Measurements from ENCODE around the gene SH2D3C.

Gene SH2D3C

DNA sequence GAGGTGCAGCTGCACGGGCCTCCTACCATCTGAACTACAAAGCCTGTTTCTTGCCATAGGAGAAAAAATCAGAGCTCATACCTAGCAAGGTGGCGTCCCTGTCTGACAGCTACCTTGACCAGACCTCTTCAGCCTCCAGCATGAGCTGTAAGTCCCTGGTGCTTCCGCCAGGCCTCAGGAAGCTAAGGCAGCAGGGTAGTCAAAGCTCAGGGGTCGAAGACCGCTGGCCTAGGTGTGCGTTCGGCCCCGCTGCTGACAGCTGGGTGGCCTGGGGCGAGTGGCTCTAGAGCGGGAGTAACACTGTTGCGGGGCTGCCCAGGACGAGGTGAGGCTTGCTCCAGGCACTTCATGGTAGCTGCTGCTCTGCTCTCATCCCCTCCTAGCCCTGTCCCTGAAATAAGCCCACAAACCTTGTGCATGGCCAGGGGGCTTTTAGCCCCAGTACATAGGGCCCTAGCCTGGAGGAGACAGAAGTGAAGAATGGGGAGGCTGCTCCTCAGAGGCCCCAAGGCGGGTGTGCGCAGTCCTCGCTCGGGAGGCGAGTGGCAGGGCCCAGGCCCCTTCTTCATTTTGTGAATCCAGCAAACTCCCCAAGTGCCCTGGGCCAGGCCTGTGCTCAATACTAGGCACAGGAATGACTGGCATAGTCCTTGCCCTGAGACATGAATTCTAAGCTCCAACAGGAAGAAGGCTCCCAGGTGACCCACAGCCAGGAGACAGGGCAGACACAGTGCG lies 48.8 kb downstream of the SH2D3C start:
- H3K9me3 ChIP-seq (ENCODE audit: severe bottlenecking), result no peaks in the 10 kb centered on the region
- H3K27me3 ChIP-seq (ENCODE audit: insufficient read depth, low read depth, severe bottlenecking), result no peaks in the 10 kb centered on the region
- TF ChIP-seq, protein P1, sequence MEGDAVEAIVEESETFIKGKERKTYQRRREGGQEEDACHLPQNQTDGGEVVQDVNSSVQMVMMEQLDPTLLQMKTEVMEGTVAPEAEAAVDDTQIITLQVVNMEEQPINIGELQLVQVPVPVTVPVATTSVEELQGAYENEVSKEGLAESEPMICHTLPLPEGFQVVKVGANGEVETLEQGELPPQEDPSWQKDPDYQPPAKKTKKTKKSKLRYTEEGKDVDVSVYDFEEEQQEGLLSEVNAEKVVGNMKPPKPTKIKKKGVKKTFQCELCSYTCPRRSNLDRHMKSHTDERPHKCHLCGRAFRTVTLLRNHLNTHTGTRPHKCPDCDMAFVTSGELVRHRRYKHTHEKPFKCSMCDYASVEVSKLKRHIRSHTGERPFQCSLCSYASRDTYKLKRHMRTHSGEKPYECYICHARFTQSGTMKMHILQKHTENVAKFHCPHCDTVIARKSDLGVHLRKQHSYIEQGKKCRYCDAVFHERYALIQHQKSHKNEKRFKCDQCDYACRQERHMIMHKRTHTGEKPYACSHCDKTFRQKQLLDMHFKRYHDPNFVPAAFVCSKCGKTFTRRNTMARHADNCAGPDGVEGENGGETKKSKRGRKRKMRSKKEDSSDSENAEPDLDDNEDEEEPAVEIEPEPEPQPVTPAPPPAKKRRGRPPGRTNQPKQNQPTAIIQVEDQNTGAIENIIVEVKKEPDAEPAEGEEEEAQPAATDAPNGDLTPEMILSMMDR (IDR thresholded peaks at IDR 0.05; ENCODE audit: low read depth, low read length), result no peak
- no peak overlapping the region for H3K27ac ChIP-seq
- DNase-seq, result no peak
- peaks cover 7% of the 10 kb centered on the region for H3K36me3 ChIP-seq
- no peak overlapping the region for H3K4me3 ChIP-seq (ENCODE audit: low read depth, low read length)

DNA sequence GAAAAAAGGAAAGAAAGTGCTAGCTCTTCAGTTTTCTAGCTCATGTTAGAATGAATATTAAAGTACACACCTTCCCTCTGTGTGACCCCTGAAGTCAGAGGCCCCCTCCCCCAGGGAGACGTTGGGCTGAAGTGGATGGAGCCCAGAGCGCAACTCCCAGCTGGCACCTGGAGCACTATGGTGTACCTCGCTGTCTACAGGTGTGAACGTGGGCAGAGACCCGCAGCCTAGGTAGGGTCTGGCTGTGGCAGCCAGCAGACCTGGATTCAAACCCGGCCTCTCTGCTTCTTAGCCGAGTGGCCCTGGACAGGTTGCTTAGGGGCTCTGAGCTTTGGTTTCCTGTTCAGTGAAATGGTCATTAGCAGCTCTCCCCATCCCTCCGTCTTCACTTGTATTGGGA lies 49.7 kb downstream of the SH2D3C start:
- H3K27ac ChIP-seq, result no peak overlapping the region
- peaks cover 7% of the 10 kb centered on the region for H3K36me3 ChIP-seq
- H3K27me3 ChIP-seq (ENCODE audit: insufficient read depth, low read depth, severe bottlenecking), result no peaks in the 10 kb centered on the region
- DNase-seq, result no peak
- H3K9me3 ChIP-seq (ENCODE audit: severe bottlenecking), result no peaks in the 10 kb centered on the region
- TF ChIP-seq, protein P1 (IDR thresholded peaks at IDR 0.05; ENCODE audit: low read depth, low read length), result no peak
- H3K4me3 ChIP-seq (ENCODE audit: low read depth, low read length), result no peak overlapping the region

DNA sequence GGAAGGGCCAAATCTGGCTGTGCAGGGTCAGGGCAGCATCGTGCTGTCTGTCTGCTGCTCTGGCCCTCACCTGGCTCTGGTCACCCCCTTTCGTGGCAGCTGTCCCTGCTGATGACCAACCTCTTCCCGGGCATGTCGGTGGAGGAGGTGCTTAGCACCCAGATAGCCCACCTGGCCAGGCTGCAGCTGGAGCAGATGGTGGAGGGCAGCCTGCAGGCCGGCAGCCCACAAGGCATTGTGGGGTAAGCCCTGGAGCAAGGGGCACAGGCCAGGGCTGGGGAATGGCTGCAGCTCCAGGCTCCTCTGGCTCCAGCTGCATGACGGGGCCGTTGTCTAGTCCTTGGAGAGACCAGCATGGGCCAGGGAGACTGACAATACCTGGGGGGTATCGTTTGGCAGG lies 51.6 kb downstream of the SH2D3C start:
- Histone ChIP-seq H3K27me3 (ENCODE audit: insufficient read depth, low read depth, severe bottlenecking) (no peaks in the 10 kb centered on the region), H3K36me3 (peaks cover 5% of the 10 kb centered on the region), H3K4me3 (ENCODE audit: low read depth, low read length) (no peak overlapping the region), H3K9me3 (ENCODE audit: severe bottlenecking) (no peaks in the 10 kb centered on the region), H3K27ac (no peak overlapping the region)
- DNase-seq, result no peak
- TF ChIP-seq, protein P1 (IDR thresholded peaks at IDR 0.05; ENCODE audit: low read depth, low read length), result no peak

DNA sequence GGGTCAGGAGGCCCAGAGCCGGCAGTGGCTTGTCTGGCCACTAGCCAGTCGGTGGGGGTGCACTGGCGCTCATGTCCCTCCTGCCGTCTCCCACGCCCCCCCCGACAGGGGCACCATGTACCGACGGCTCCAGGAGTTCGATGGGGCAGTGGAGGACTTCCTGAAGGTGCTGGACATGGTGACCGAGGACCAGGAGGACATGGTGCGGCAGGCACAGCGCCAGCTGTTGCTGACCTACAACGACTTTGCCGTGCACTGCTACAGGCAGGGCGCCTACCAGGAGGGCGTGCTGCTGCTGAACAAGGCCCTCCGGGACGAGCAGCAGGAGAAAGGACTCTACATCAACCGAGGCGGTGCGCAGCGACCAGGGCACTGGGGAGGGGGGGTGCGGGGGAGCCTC lies 54.5 kb downstream of the SH2D3C start:
- Histone ChIP-seq H3K27me3 (ENCODE audit: insufficient read depth, low read depth, severe bottlenecking) (no peaks in the 10 kb centered on the region), H3K36me3 (no peaks in the 10 kb centered on the region), H3K4me3 (ENCODE audit: low read depth, low read length) (no peak overlapping the region), H3K27ac (no peak overlapping the region), H3K9me3 (ENCODE audit: severe bottlenecking) (no peaks in the 10 kb centered on the region)
- no peak for DNase-seq
- TF ChIP-seq, protein P1 (IDR thresholded peaks at IDR 0.05; ENCODE audit: low read depth, low read length), result no peak

DNA sequence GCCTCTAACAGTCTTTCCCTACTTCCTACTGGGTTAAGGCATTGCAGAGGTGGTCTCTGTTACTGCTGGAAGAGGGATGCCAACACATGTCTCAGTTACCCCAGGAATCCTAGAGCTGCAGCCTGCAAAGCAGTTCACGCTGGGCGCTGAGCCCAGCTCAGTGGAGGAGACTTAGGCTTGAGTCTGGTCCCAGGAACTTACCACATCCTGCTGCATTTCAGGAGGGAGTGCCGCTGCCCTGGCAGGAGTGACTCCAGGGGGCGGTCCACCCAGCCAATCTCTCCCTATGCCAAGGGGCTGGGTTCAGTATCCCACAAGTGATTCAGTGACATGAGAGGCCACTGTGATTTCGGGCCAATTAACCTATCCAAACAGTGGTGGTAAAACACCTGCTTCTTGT lies 55.0 kb downstream of the SH2D3C start:
- DNase-seq, result no peak
- Histone ChIP-seq H3K9me3 (ENCODE audit: severe bottlenecking) (no peaks in the 10 kb centered on the region), H3K27ac (no peak overlapping the region), H3K27me3 (ENCODE audit: insufficient read depth, low read depth, severe bottlenecking) (no peaks in the 10 kb centered on the region), H3K4me3 (ENCODE audit: low read depth, low read length) (no peak overlapping the region), H3K36me3 (no peaks in the 10 kb centered on the region)
- TF ChIP-seq, protein P1 (IDR thresholded peaks at IDR 0.05; ENCODE audit: low read depth, low read length), result no peak

DNA sequence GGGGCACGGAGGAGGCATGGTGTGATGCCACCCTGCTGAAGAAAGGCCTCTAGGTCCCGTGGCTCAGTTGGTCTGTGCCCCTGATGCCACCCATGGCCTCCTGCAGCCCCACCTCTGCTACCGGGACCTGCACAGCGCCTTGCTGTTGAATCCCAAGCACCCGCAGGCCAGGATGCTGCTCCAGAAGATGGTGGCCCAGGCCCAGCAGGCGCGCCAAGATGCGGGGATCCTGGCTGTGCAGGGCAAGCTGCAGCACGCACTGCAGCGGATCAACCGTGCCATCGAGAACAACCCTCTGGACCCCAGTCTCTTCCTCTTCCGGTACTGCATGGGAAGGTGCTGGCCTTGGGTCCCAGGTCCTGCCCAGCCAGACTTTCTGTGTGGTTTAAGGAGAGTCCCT lies 55.5 kb downstream of the SH2D3C start:
- Histone ChIP-seq H3K4me3 (ENCODE audit: low read depth, low read length) (no peak overlapping the region), H3K27ac (no peak overlapping the region), H3K36me3 (no peaks in the 10 kb centered on the region), H3K9me3 (ENCODE audit: severe bottlenecking) (no peaks in the 10 kb centered on the region), H3K27me3 (ENCODE audit: insufficient read depth, low read depth, severe bottlenecking) (no peaks in the 10 kb centered on the region)
- no peak for DNase-seq
- TF ChIP-seq, protein P1 (IDR thresholded peaks at IDR 0.05; ENCODE audit: low read depth, low read length), result no peak
